ENCODE measurements around the gene RING1.

DNA sequence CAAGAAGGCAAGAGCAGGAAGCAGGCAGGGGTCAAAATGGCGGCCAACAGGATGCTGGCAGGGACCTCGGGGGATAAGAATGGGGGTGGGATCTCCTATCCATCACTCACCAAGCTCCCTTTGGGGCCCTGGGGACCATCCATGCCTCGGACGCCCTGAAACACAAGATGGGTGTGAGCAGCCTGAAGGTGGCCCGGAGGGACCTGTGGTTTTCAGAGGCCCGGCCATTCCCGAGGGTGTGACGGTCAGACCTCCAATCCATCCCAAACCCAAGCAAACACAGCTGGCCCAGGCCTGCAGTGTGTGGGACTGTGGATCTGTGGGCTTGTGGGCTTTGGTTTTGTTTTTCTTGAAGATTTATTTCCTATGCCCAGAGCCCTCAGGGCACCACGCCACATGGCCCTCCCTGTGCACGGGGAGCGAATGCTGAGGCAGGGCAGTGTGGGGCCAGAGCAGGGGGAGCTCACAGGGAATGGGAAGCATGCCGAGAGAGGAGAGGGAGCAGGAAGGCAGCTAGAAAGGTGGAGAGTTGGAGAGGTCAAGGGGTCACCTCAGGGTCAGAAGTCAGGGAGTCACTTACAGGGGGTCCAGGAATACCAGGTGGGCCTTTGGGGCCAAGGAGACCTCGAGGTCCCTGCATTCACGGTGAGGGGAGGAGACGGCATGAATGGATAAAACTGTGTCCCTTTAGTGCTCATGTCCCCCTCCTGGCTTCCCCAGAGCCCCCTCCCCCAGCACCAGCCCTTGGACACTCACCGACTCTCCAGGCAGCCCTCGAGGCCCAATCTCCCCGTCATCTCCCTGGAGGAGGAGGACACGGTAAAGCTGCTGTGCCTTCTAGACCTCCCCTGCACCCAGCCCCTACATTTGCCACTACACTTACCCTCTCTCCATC is 30.5 kb upstream of the RING1 start:
- TF ChIP-seq EGR1 (IDR thresholded peaks at IDR 0.05) (no peak), CEBPB (IDR thresholded peaks at IDR 0.05) (no peak), YY1 (IDR thresholded peaks at IDR 0.05; ENCODE audit: low read depth) (no peak), TAF1 (IDR thresholded peaks at IDR 0.05; ENCODE audit: low read depth) (no peak), EP300 (IDR thresholded peaks at IDR 0.05; ENCODE audit: borderline replicate concordance) (no peak), NFIC (IDR thresholded peaks at IDR 0.05) (no peak), CREB1 (IDR thresholded peaks at IDR 0.05; ENCODE audit: low read depth) (no peak)
- TF ChIP-seq, protein P1, sequence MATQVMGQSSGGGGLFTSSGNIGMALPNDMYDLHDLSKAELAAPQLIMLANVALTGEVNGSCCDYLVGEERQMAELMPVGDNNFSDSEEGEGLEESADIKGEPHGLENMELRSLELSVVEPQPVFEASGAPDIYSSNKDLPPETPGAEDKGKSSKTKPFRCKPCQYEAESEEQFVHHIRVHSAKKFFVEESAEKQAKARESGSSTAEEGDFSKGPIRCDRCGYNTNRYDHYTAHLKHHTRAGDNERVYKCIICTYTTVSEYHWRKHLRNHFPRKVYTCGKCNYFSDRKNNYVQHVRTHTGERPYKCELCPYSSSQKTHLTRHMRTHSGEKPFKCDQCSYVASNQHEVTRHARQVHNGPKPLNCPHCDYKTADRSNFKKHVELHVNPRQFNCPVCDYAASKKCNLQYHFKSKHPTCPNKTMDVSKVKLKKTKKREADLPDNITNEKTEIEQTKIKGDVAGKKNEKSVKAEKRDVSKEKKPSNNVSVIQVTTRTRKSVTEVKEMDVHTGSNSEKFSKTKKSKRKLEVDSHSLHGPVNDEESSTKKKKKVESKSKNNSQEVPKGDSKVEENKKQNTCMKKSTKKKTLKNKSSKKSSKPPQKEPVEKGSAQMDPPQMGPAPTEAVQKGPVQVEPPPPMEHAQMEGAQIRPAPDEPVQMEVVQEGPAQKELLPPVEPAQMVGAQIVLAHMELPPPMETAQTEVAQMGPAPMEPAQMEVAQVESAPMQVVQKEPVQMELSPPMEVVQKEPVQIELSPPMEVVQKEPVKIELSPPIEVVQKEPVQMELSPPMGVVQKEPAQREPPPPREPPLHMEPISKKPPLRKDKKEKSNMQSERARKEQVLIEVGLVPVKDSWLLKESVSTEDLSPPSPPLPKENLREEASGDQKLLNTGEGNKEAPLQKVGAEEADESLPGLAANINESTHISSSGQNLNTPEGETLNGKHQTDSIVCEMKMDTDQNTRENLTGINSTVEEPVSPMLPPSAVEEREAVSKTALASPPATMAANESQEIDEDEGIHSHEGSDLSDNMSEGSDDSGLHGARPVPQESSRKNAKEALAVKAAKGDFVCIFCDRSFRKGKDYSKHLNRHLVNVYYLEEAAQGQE (IDR thresholded peaks at IDR 0.05; ENCODE audit: low read depth), result no peak
- TF ChIP-seq, protein P2, sequence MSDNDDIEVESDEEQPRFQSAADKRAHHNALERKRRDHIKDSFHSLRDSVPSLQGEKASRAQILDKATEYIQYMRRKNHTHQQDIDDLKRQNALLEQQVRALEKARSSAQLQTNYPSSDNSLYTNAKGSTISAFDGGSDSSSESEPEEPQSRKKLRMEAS (IDR thresholded peaks at IDR 0.05), result no peak

All from Ishikawa (cell line).